ENCODE data around the gene DMD.

Gene DMD

DNA sequence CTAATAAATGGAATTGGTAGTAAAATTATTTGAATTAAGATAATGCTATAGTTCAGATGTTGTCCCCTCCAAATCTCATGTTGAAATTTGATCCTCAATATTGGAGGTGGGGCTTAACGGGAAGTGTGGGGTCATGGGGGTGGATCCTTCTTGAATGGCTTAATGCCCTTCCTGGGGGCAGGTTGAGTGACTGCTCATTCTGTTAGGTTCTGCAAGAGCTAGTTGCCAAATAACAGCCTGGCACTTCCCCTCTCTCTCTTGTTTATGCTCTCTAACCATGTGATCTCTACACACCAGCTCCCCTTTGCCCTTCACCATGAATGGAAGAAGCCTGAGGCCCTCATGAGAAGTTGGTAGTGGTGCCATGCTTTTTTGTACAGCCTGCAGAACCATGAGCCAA, 1414.7 kb downstream of the DMD start:
- no peak for DNase-seq (ENCODE audit: low read depth in 1 of 2, low spot score in 1 of 2)

DNA sequence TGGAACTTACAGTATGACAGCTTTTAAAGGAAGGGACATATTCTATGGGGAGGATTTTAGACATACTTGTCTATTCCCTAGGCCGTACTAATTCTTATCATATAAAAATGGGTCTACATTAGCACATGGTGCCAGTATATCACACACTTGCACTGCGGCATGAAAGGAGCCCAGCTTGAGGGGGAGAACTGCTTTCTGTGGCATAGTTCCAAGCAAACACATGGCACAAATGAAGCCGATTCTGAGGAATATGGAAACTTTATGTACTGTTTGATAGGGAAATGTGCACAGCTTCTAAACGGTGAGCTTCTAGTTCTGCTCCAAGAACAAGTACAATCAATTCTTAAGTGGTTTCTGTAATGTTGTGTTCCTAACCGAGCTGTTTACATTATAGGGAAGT, 1463.9 kb downstream of the DMD start:
- no peak for DNase-seq (ENCODE audit: low read depth in 1 of 2, low spot score in 1 of 2)

DNA sequence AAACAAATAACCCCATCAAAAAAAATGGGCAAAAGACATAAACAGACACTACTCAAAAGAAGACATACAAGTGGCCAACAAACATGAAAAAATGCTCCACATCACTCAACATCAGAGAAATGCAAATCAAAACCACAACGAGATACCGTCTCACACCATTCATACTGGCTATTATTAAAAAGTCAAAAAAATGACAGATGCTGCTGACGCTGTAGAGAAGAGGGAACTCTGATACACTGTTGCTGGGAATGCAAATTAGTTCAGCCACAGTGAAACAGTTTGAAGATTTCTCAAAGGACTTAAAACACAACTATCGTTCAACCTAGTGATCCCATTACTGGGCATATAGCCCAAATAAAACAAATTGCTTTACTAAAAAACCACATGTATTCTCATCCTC, 1468.3 kb downstream of the DMD start:
- no peak for DNase-seq (ENCODE audit: low read depth in 1 of 2, low spot score in 1 of 2)

DNA sequence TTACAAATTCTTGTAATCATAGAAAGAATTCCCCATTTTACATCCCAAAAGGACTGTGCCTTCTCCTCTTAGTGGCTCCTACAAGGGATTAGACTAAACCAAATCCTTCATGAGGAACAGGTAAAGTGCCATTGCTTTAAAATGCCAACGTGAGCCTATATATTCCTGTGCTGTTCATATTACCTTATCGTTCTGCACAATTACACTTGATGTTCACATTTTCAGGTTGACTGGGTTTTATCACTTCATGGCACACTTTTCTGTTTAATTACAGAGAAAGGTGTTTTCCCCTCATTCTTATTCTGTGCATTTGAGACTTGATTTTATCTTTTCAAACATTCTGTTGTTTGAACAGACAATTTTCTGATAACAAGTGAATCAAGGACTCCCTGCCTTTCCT, 1493.9 kb downstream of the DMD start:
- DNase-seq (ENCODE audit: low read depth in 1 of 2, low spot score in 1 of 2): no peak

DNA sequence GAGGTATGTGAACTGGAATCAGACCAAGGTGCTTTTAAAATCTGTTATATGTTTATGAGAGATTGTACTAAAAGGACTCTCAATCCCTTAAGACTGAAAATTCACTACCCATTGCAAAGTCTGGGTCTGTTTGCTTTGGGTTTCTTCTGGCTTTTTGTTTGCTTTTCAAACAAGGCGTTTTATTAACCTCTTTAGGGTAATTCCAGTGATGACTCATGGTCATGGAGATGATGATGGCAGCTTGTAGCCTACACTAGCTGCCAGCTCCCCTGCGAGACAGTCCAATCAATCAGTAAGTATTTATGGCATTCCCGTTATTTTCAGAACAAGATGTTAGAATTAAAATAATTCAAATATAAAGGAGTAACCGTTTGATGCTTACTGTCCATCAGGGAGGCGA, 1495.7 kb downstream of the DMD start:
- no peak for DNase-seq (ENCODE audit: low read depth in 1 of 2, low spot score in 1 of 2)

DNA sequence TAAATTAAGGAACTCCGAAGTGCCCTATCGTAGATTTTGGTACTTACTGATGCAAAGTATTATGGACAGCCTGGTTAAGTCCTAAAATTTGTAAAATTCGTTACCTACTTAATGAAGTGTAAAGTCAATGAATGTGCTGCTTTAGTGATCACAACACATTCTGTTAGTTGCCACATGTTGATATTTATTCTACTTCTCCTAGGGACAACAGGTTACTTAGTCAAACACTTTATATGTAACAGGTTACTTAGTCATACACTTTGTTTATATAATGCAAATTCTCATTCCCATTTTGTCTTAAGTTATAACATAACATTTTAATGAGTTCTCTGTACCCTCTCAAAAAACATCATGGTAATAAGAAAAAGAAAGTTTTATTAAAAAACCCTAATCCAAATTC, 1496.6 kb downstream of the DMD start:
- no peak for DNase-seq (ENCODE audit: low read depth in 1 of 2, low spot score in 1 of 2)

DNA sequence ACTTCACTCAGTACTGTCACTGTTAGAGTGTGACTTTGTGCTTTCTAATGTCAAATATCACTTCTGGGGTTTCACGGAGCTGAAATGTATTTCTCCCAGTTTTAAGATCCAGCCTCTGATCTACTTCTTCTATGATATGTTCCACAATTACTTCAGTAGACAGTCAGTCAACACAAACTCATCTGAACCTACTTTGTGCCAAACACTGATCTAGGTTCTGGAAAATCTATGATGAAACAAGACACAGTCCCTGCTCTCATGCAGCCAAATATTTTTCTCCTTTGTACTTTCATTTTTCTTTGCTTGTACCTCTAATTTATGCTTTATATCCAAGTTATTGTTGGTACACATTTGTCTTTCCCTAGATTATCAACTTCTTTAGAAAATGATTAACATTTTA, 1498.2 kb downstream of the DMD start:
- DNase-seq (ENCODE audit: low read depth in 1 of 2, low spot score in 1 of 2): no peak

DNA sequence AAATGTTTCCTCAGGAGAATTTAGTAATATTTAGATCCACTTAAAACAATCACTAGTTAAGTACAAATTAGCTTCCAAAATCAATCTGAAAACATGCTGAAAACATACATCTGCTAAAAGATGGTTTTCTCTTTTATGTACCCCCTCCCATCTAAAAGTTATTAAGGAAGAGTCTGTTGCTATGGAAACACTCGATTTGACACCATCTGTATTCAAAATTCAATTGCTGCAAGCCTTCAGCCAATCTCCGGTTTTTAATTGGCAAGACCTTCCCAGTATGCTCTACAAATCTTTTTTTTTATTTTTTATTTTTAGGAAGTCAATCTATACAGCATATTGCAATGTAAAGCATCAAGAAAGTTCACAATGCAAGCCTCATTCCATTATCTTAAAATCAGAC, 1500.2 kb downstream of the DMD start:
- no peak for DNase-seq (ENCODE audit: low read depth in 1 of 2, low spot score in 1 of 2)

DNA sequence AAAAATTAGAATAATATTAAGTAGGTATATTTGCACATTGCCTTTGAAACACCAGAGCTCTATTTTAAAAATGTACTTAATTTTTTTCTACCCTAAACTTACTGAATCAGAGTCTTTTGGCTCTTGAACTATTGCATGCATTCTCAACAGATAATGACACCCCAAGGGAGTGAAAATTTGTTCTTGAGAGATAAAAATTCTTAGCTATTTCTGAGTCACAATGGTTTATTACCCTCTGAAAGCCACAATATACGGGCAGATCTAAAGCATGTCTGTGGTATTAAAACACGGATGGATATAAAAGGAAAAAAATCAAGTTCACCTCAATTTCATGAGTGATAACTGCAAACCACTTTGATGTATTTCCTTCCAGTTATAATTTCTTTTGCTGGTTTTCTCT, 1503.2 kb downstream of the DMD start:
- DNase-seq (ENCODE audit: low read depth in 1 of 2, low spot score in 1 of 2): no peak

DNA sequence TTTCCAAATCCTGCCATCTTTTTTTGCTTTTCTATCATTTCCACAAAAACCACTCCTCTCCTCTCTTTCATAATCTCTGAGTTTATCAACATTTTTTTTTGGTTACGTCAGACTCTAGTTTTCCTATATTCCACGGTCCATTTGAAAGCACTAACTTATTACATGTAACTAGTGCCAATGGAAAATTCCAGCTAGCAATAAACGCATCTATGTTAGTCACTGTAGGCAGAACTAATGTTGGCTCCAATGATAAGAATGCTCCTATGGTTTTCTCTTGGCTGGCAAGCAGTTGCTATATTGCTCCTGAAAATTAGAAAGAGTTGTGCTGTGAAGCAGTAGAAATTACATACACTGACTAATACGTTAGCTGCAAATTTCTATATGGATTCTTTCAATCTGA, 1504.9 kb downstream of the DMD start:
- no peak for DNase-seq (ENCODE audit: low read depth in 1 of 2, low spot score in 1 of 2)

DNA sequence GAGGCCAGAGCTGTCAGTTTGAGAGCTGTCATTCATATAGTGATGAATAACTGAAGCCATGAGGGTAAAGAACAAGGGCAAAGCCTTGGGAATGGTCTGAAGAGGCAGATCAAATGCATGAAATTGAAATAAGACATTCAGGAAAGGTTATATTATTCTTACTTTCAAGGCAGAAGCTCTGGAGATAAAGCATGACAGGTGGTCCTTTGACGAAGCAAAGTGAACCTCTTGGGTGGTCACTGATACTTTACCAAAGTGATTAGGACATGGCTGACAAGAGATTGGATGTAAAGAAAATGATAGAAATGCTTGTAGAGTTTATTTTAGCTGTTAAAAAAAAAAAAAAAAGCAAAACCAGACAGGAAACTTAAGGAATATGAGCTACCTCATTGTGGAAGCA, 1505.5 kb downstream of the DMD start:
- no peak for DNase-seq (ENCODE audit: low read depth in 1 of 2, low spot score in 1 of 2)

DNA sequence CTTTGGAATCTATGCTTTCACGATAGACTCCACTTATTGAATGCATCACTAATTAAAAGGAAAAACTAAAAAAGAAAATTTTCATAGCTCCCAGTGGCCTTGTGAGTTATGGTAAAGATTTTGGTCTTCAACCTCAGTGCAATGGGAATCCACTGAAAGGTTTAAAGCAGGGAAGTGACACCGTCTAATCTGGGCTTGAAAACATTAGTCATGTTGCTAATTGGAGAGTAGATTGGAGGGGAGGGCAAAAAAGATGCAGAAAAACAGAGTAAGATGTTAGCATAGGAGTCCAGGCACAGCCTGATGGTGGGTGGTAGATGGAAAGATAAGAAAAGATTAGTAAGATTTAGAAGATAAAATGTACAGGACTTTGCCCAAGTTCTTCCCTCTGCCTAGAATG, 1506.4 kb downstream of the DMD start:
- DNase-seq (ENCODE audit: low read depth in 1 of 2, low spot score in 1 of 2): no peak

DNA sequence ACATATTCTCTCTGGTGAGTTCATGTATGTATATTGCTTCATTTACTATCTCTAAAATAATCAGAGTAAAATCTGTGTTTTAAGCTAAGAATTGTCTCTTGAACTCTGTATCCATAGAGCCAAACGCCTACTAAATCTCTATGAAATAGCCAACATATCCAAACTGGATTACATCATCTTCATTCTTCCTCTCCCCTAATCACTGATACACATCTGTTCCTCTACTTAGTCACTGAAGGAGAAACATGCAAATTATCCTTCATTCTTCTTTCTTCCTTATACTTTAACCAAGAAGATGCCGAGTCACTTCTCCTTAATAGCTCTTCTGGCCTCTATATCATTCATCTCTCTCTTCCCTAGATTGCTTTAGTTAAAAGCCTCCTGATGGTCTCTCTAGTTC, 1509.1 kb downstream of the DMD start:
- DNase-seq (ENCODE audit: low read depth in 1 of 2, low spot score in 1 of 2): no peak

DNA sequence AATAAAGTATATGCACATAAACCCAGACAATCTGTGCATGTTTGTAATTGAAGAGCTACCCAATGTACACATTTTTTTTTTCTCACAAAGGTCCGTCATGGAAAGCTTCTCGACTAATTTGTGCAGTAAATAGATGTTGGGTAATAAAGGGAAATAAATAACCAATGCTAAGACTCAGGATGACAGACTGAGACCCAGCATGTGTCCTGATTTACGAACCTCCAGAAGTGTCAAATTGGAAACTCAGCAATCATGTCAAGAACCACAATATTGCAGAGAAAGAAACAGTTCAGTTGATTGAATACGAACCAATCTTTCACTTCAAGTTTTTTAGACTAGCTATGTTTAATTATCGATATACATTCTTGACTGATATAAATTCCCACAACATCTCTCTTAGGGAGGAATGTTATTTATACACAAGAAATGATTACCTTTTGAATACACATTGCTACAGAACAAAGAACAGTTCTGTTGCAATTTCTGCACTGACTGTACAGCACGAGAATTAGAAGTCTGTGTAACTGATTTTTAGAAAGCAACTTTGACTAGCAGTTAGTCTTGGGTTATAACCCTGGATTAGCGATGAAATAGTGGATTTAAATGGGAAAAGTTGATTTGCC, 1513.9 kb downstream of the DMD start:
- no peak for DNase-seq (ENCODE audit: low read depth in 1 of 2, low spot score in 1 of 2)

DNA sequence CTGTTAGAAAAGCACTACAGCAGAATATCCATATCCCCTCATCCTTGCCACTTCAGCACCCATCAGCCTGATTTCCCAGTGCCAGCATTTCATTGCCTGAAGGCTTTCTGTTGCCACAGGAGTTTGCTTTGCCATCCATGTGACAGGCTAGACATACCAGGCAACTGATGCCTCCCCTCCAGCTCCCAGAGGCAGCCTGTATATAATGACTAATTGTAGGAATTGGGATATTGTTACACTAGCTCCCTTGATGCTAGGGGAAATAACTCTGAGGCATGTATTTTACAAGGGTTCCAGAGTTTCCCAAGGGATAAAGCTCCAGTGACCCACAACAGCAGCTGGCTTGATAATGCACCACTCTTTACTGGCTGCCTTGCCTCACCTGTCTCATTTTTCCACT, 1531.5 kb downstream of the DMD start:
- DNase-seq (ENCODE audit: low read depth in 1 of 2, low spot score in 1 of 2): no peak

DNA sequence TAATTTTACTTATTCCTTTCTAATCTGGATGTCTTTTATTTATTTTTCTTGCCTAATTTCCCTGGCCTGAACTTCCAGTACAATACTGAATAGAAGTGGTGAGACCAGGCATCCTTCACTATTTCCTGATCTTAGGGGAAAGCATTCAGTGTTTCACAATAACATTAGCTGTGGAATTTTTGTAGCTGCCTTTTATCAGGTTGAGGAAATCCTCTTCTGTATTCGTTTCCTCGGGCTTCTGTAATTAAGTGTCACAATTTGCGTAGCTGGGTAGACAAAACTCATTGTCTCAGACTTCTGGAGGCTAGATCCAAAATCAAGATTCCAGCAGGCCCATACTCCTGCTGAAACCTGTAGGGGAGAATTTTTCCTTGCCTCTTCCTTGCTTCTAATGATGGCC, 1541.1 kb downstream of the DMD start:
- DNase-seq (ENCODE audit: low read depth in 1 of 2, low spot score in 1 of 2): no peak

DNA sequence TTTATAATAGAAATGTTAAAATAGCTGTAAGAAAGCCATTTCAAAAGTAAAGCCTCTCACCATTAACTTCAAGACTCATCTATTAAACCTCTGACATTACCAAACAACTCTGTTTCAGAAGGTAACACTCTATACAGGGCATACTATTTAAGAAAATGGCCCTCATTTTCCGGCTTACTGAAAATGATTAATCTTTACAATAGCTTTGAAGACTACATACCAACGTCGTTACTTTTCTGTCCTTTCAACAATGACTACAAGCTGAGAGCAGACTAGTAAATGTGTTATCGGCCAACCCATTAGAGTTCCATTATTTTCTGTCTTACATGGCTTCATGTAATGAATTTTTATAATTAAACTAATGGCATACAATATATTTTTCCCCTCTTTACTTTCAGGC, 1545.9 kb downstream of the DMD start:
- no peak for DNase-seq (ENCODE audit: low read depth in 1 of 2, low spot score in 1 of 2)

DNA sequence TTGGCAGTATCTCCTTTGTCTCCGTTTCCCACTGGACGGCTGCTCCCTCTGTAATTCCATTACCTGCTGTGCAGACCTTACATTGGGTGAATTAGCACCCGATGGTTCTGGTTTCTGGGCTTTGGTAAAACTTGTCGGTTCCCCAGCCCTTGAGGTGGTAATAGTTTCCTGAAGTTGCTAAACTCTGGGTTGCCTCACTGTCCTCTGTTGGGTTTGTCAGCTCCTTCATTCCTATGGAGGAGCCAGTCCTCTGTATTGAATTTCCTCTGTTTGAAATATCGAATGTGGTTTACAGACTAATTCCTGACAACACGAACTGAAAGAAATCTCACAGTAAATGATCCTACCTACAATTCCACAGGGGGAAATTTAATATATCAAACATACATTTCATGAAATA, 1548.2 kb downstream of the DMD start:
- DNase-seq (ENCODE audit: low read depth in 1 of 2, low spot score in 1 of 2): no peak

DNA sequence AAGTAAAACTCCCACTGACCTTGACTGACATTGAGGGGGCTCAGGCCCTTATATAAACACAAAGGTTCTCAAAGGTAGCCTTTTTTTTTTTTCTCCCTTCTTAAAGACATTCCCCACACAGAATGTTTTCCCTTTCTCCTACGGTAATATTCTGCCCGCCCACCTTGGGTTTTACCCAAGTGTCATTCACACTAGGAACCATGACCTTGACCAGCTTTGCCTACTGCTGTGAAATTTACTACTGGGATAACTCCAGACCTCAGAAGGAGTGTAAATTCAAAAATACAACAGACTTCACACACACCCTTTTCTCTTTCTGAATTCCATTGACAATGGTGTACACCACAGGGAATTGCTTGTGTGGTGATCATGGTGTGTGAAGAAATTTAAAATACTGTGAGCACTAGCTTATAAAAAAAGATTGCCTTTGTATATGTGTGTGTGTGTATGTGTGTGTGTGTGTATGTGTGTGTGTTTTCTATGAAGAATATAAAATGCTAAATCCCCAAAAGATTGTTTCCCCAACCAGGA, 1550.0 kb downstream of the DMD start:
- DNase-seq (ENCODE audit: low read depth in 1 of 2, low spot score in 1 of 2): no peak

DNA sequence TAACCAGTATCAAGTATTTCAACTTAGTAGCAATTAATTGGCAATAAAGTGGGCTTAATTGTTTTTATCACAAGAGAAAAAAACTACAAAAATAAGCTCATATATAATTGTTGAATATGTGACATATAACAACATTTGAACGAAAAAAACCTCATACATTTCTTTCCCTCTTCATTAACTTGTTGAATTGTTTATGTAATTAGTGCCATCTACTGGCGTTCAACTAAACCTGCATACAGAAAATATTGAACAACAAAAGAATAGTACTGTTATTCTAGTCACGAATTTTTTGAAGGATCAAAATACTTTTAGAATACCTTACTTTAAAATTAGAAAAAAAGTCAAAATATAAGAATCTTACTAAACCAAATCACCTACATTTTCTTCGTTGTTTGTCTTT, 1553.0 kb downstream of the DMD start:
- no peak for DNase-seq (ENCODE audit: low read depth in 1 of 2, low spot score in 1 of 2)

DNA sequence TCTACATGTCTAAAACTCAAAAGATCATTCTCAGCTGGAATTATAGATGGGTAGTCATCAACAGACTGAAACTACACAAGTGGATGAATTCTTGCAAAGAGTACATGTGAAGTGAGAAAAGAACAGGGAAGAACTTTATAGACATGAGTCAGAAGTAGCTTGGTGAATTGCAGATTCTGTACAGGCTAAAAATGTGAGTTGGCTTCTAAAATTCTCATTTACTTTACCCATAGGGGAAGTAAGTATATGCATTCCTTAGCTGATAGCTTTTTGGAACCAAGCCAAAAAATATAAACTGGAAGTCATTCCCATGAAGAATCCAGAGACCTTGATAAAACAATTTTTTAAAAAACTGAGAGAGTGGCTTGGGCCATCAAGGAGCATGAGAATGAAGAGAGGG, 1555.3 kb downstream of the DMD start:
- DNase-seq (ENCODE audit: low read depth in 1 of 2, low spot score in 1 of 2): no peak

DNA sequence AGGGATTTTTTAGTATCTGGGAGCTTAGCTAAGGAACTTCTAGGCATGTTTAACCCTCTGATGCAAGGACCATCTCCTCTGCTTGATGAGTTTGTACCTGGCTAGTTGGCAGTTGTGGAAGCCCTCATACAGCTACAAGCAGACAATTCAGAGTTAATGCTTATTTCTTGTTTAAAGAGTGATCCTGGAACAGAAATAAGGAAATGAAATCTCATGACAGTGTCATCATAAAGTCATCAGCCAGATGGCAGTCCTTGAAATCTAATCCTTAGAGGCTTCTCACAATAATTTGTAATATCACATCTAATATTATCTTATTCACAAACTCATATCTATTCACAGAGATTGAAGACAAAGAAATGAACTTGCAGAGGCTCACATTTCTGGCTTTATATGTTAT, 1557.9 kb downstream of the DMD start:
- DNase-seq (ENCODE audit: low read depth in 1 of 2, low spot score in 1 of 2): no peak

DNA sequence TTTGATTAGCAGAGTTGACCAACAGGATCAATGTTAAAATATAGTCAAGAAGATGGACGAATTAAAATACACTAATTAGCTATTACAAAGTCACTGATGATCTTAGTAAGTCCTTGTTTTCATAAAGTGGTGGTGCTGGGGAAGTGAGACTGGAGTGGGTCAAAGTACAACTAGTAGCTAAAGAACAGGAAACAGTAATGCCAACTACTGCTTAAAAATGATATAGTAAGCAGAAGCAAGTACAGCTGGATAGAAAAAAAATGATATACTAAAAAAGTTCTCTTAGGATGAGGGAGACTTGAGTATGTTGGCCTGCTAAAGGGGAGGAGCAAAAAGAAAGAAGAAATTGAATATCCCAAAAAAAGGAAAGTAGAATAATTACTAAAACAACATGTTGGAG, 1558.7 kb downstream of the DMD start:
- DNase-seq (ENCODE audit: low read depth in 1 of 2, low spot score in 1 of 2): no peak

DNA sequence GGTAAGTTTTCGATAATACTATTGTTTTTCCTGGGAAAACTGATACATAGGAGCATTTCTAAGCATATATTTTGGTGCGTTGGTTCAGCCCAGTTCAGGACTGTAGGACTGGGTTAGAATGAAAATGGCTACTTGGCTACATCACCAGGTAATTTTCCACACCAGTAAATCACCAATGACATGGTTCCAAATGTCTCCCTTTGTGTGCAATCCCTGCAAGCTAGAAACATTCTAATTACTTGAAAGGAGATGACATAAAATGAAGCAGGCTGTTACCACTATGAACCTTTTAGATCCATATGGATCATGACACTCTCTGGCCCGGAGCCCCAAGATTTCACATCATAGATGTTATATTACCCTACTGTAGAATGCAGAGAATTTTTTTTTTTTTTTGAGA, 1562.1 kb downstream of the DMD start:
- DNase-seq (ENCODE audit: low read depth in 1 of 2, low spot score in 1 of 2): no peak
